KMS-11 (cell line): ENCODE data around the gene FREY1.

Experiments
- H2AFZ ChIP-seq: fragments of 200-600 bp; sonication (generic); 2 replicates; pipeline ENCODE4 v1.6.1; 2016; ENCODE audit warnings: antibody characterized with exemption, mixed run types, low read depth
- H3K27ac ChIP-seq: fragments of 200-600 bp; sonication (generic); 2 replicates; pipeline ENCODE4 v1.6.1; 2016; ENCODE audit warnings: mild to moderate bottlenecking, mixed run types
- H3K27me3 ChIP-seq: fragments of 200-600 bp; sonication (generic); 2 replicates; pipeline ENCODE4 v1.6.1; 2017; ENCODE audit warnings: mild to moderate bottlenecking, low read depth, mixed run types, moderate library complexity; ENCODE audit not compliant: insufficient read depth
- H3K36me3 ChIP-seq: fragments of 200-600 bp; sonication (generic); 2 replicates; pipeline ENCODE4 v1.6.1; 2017; ENCODE audit warnings: mild to moderate bottlenecking, mixed run types; ENCODE audit not compliant: insufficient read depth
- H3K4me1 ChIP-seq: fragments of 200-600 bp; sonication (generic); 2 replicates; pipeline ENCODE4 v1.6.1; 2016; ENCODE audit warnings: mild to moderate bottlenecking, low read depth, mixed run types; ENCODE audit not compliant: poor library complexity, severe bottlenecking
- H3K4me2 ChIP-seq: fragments of 200-600 bp; sonication (generic); 2 replicates; pipeline ENCODE4 v1.7.0; 2016; ENCODE audit warnings: mild to moderate bottlenecking, mixed run types
- H3K4me3 ChIP-seq: fragments of 200-600 bp; sonication (generic); IDR thresholded peaks from 2 replicates; pipeline ENCODE4 v1.6.1; 2017; ENCODE audit warnings: low read depth, low read length, mixed read lengths; ENCODE audit not compliant: insufficient read depth
- H3K79me2 ChIP-seq: fragments of 200-600 bp; sonication (generic); 2 replicates; pipeline ENCODE4 v1.6.1; 2016; ENCODE audit warnings: low read depth, mixed run types; ENCODE audit not compliant: insufficient read depth
- H3K9ac ChIP-seq: fragments of 200-600 bp; sonication (generic); 2 replicates; pipeline ENCODE4 v1.6.1; 2016; ENCODE audit warnings: mild to moderate bottlenecking, mixed run types
- H4K20me1 ChIP-seq: fragments of 200-600 bp; sonication (generic); 2 replicates; pipeline ENCODE4 v1.6.1; 2016; ENCODE audit warnings: mild to moderate bottlenecking, mixed run types; ENCODE audit not compliant: insufficient read depth
- CTCF ChIP-seq: fragments of 200-600 bp; sonication (generic); conservative IDR thresholded peaks from 2 replicates; pipeline ENCODE4 v1.6.1; 2017; ENCODE audit warnings: low read depth, mild to moderate bottlenecking, antibody characterized with exemption, low read length, moderate library complexity, mixed read lengths

Gene FREY1

GRCh38 chr11:45925550-45925949 lies 18.5 kb upstream of the FREY1 start:
- H3K9ac ChIP-seq = no peak overlapping the region
- H3K4me1 ChIP-seq = peaks cover 14% of the 10 kb centered on the region
- H4K20me1 ChIP-seq = no peaks in the 10 kb centered on the region
- no peak overlapping the region for H3K4me3 ChIP-seq
- H3K79me2 ChIP-seq = no peaks in the 10 kb centered on the region
- TF ChIP-seq CTCF = no peak
- H2AFZ ChIP-seq = no peak overlapping the region
- no peak overlapping the region for H3K27ac ChIP-seq
- no peaks in the 10 kb centered on the region for H3K36me3 ChIP-seq
- 0 out of 2 replicates have a peak, but pooled peaks cover 5% of the 10 kb centered on the region for H3K27me3 ChIP-seq
- H3K4me2 ChIP-seq = no peak overlapping the region

GRCh38 chr11:45924927-45925326 lies 17.9 kb upstream of the FREY1 start:
- Histone ChIP-seq H3K4me1 (peaks cover 8% of the 10 kb centered on the region), H3K9ac (no peak overlapping the region), H3K27ac (no peak overlapping the region), H4K20me1 (no peaks in the 10 kb centered on the region), H3K36me3 (no peaks in the 10 kb centered on the region), H3K79me2 (no peaks in the 10 kb centered on the region), H2AFZ (no peak overlapping the region), H3K27me3 (0 out of 2 replicates have a peak, but pooled peaks cover 5% of the 10 kb centered on the region), H3K4me3 (no peak overlapping the region), H3K4me2 (no peak overlapping the region)
- no peak for TF ChIP-seq CTCF

GRCh38 chr11:45924036-45924915 lies 17.2 kb upstream of the FREY1 start:
- Histone ChIP-seq H3K4me1 (peaks cover 2% of the 10 kb centered on the region), H3K79me2 (no peaks in the 10 kb centered on the region), H3K4me2 (no peak overlapping the region), H3K9ac (no peak overlapping the region), H3K4me3 (no peak overlapping the region), H2AFZ (no peak overlapping the region), H3K27ac (no peak overlapping the region), H3K36me3 (no peaks in the 10 kb centered on the region), H3K27me3 (0 out of 2 replicates have a peak, but pooled peaks cover 5% of the 10 kb centered on the region), H4K20me1 (no peaks in the 10 kb centered on the region)
- TF ChIP-seq CTCF = no peak

GRCh38 chr11:45922425-45923082 lies 15.5 kb upstream of the FREY1 start, which contains the start of gene LARGE2:
TSS of gene LARGE2 (plus strand) at chr11:45922656. CDS start at chr11:45922883, 227 bp downstream.
- TF ChIP-seq CTCF = no peak
- no peaks in the 10 kb centered on the region for H4K20me1 ChIP-seq
- H3K4me1 ChIP-seq = peaks cover 6% of the 10 kb centered on the region
- H3K79me2 ChIP-seq = no peaks in the 10 kb centered on the region
- H3K36me3 ChIP-seq = no peaks in the 10 kb centered on the region
- 0 out of 2 replicates have a peak, but pooled peaks cover 5% of the 10 kb centered on the region for H3K27me3 ChIP-seq
- H3K9ac ChIP-seq = no peak within 1 kb of the TSS
- H2AFZ ChIP-seq = peak within 1 kb of the TSS; percentile 73
- H3K4me3 ChIP-seq = no peak within 1 kb of the TSS
- peak within 1 kb of the TSS; percentile 39 for H3K4me2 ChIP-seq
- H3K27ac ChIP-seq = no peak within 1 kb of the TSS
